ENCODE measurements around the gene KIF21A. TPM values are rescaled to one million over a fixed set of nuclear protein-coding genes. Genes with fewer than 3 reads are reported as not detected.

KIF21A gene
- total and polyA plus RNA-seq, 12 donors: 11.4 to 71.8 (median 49.9) TPM

DNA sequence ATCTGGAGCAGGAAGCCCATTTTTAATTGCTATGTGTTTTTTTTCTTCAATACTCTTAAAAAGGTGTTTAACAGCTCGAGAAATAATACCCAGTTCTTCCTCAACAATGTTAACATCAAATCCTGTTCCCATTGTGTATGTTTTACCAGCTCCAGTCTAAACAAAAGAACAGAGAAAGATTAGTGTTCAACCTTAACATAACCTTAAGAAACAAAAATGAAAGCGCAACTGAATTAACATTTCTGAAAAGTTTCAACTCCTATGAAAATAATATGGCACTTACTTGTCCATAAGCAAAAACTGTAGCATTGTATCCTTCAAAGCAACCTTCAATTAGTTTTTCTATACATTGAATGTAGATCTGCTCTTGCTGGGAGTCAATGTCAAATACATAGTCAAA is 73.2 kb downstream of the KIF21A start:
- H3K27me3 ChIP-seq: no peaks in the 10 kb centered on the region
- intact Hi-C loops (cut with DNase I): loop anchor here in 2 of 10 donors (5.0 to 10.0 kb wide), 2 partner anchors 73 to 75 kb away; partner anchors contain the start of gene KIF21A (in 2 of the 2)
- no peak overlapping the region for H3K4me3 ChIP-seq
- peaks cover 0 to 6% (median 0%) of the 10 kb centered on the region in 9 donors for H3K4me1 ChIP-seq
- no peaks in the 10 kb centered on the region for H3K9me3 ChIP-seq
- peaks cover 0 to 35% (median 0%) of the 10 kb centered on the region in 9 donors for H3K36me3 ChIP-seq
- TF ChIP-seq, protein P1, sequence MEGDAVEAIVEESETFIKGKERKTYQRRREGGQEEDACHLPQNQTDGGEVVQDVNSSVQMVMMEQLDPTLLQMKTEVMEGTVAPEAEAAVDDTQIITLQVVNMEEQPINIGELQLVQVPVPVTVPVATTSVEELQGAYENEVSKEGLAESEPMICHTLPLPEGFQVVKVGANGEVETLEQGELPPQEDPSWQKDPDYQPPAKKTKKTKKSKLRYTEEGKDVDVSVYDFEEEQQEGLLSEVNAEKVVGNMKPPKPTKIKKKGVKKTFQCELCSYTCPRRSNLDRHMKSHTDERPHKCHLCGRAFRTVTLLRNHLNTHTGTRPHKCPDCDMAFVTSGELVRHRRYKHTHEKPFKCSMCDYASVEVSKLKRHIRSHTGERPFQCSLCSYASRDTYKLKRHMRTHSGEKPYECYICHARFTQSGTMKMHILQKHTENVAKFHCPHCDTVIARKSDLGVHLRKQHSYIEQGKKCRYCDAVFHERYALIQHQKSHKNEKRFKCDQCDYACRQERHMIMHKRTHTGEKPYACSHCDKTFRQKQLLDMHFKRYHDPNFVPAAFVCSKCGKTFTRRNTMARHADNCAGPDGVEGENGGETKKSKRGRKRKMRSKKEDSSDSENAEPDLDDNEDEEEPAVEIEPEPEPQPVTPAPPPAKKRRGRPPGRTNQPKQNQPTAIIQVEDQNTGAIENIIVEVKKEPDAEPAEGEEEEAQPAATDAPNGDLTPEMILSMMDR (IDR thresholded peaks at IDR 0.05): no peak
- H3K27ac ChIP-seq: no peak overlapping the region
- DNase-seq: no peak
- ATAC-seq: no peak
- WGBS, 2 donors: 78 to 86% methylated on average over 2 of the region's 2 CpGs

DNA sequence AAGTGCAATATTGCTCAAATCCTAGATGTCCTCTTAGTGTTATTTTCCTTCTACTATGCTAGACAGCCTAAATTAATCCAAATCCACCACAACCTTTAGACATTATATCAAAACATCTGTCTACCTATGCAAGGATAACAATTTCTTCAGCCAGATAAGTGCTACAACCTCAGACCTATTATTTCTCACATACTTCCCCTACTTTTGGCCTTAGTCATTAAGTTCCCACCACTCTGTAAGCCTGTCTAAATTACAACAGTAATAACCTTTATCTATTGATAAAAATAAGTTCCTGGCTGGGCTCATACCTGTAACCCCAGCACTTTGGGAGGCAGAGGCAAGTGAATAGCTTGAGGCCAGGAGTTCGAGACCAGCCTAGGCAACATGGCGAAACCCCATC is 74.0 kb downstream of the KIF21A start:
- TF ChIP-seq, protein P1 (IDR thresholded peaks at IDR 0.05): no peak
- ATAC-seq (no peak), DNase-seq (no peak)
- Histone ChIP-seq H3K4me3 (no peak overlapping the region), H3K27ac (no peak overlapping the region), H3K27me3 (no peaks in the 10 kb centered on the region), H3K9me3 (no peaks in the 10 kb centered on the region), H3K4me1 (peaks cover 0 to 6% (median 0%) of the 10 kb centered on the region in 9 donors), H3K36me3 (peaks cover 0 to 39% (median 0%) of the 10 kb centered on the region in 9 donors)
- intact Hi-C loops (cut with DNase I): no loop called here
- 97% methylated on average over 2 of the region's 2 CpGs for WGBS, 2 donors

DNA sequence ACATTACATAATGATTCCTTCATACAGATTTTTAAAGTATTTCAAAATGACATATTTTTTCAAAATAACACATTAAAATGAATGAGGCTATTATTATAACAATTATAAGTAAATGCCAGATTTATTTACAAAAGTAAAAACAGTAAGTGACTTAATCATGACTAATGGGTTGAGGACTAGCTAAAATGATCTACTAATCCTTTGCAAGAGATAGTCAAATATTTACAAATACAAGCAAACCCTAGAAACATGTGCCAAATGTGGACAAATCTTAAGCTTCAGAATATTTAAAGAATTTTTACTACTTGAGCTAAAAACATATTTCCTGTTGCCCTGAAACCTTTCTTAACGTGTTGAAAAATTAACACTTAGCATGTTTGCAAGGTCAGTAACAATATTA is 74.8 kb downstream of the KIF21A start:
- no peak overlapping the region for H3K27ac ChIP-seq
- H3K27me3 ChIP-seq: no peaks in the 10 kb centered on the region
- H3K9me3 ChIP-seq: no peaks in the 10 kb centered on the region
- 39 to 49% methylated on average over 1 of the region's 1 CpG for WGBS, 2 donors
- peaks cover 0 to 6% (median 0%) of the 10 kb centered on the region in 9 donors for H3K4me1 ChIP-seq
- TF ChIP-seq, protein P1 (IDR thresholded peaks at IDR 0.05): no peak
- DNase-seq (no peak), ATAC-seq (no peak)
- no peak overlapping the region for H3K4me3 ChIP-seq
- intact Hi-C loops (cut with DNase I): no loop called here
- H3K36me3 ChIP-seq: peaks cover 0 to 39% (median 0%) of the 10 kb centered on the region in 9 donors

DNA sequence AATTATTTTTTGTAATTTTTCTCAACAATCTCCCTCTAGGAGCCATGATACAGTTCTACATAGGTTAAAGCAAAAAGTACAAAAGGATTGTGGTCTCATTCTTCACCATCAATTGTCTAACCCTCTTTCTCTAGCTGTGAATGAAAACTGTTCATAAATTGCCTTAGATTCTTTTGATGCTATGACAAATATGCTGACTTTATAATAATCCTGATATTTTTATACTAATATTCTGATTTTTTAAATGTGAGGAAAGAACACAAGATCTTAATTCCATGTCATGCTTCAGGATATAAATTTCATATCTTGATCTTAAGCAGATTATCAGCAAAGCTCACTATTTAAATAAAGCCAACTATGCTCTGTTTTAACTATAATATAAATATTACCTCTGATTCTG is 75.4 kb downstream of the KIF21A start:
- Histone ChIP-seq H3K4me1 (peaks cover 0 to 6% (median 0%) of the 10 kb centered on the region in 9 donors), H3K36me3 (peaks cover 0 to 39% (median 0%) of the 10 kb centered on the region in 9 donors), H3K27ac (no peak overlapping the region), H3K27me3 (no peaks in the 10 kb centered on the region), H3K4me3 (no peak overlapping the region), H3K9me3 (no peaks in the 10 kb centered on the region)
- intact Hi-C loops (cut with DNase I): no loop called here
- TF ChIP-seq, protein P1 (IDR thresholded peaks at IDR 0.05): no peak
- ATAC-seq (no peak), DNase-seq (no peak)
